NCI-H526 treated with DMSO at 0.1 percent for 48 hours (cell line): ENCODE data around the gene LGI1.
A peak's percentile ranks its signal among the peaks of the same experiment; 100 is the strongest.

ENCODE experiments used
- DNase-seq: peaks from one replicate; lab custom pipeline; 2025; lab: John Stamatoyannopoulos, UW

LGI1 gene

GRCh38 chr10:93755443-93756116, 2.2 kb upstream of the LGI1 start:
- no peak for DNase-seq

GRCh38 chr10:93756118-93756517, 1.6 kb upstream of the LGI1 start:
- DNase-seq, result no peak

GRCh38 chr10:93757136-93757535, 600 bp upstream of the LGI1 start:
- no peak for DNase-seq

- DNase-seq, result no peak
Measured at GRCh38 chr10:93758508-93758885, 761 bp downstream of the LGI1 start.

- no peak for DNase-seq
Measured at GRCh38 chr10:93758891-93759410, 1.2 kb downstream of the LGI1 start.

GRCh38 chr10:93760490-93760889, 2.8 kb downstream of the LGI1 start:
- DNase-seq, result no peak

- no peak for DNase-seq
Measured at GRCh38 chr10:93762979-93763391, 5.2 kb downstream of the LGI1 start.

GRCh38 chr10:93766918-93767317, 9.2 kb downstream of the LGI1 start:
- DNase-seq, result no peak

GRCh38 chr10:93767724-93768399, 10.1 kb downstream of the LGI1 start:
- no peak for DNase-seq

GRCh38 chr10:93768892-93769291, 11.2 kb downstream of the LGI1 start:
- DNase-seq, result peak; percentile 18

- DNase-seq, result no peak
Measured at GRCh38 chr10:93771354-93771753, 13.6 kb downstream of the LGI1 start.

GRCh38 chr10:93773120-93773519, 15.4 kb downstream of the LGI1 start:
- DNase-seq, result no peak

GRCh38 chr10:93773705-93774104, 16.0 kb downstream of the LGI1 start:
- no peak for DNase-seq

GRCh38 chr10:93775356-93775755, 17.6 kb downstream of the LGI1 start:
- DNase-seq, result no peak

GRCh38 chr10:93777092-93777491, 19.4 kb downstream of the LGI1 start:
- DNase-seq, result no peak

- DNase-seq, result no peak
Measured at GRCh38 chr10:93784059-93784458, 26.3 kb downstream of the LGI1 start.

- DNase-seq, result no peak
Measured at GRCh38 chr10:93788413-93789208, 30.9 kb downstream of the LGI1 start.

GRCh38 chr10:93790439-93790838, 32.7 kb downstream of the LGI1 start:
- DNase-seq, result no peak

GRCh38 chr10:93796167-93796566, 38.4 kb downstream of the LGI1 start:
- DNase-seq, result no peak

GRCh38 chr10:93797825-93798224, 40.1 kb downstream of the LGI1 start:
- DNase-seq, result no peak

GRCh38 chr10:93799155-93799708, 41.5 kb downstream of the LGI1 start:
- no peak for DNase-seq

- DNase-seq, result no peak
Measured at GRCh38 chr10:93804200-93804599, 46.5 kb downstream of the LGI1 start.

GRCh38 chr10:93806903-93807302, 49.2 kb downstream of the LGI1 start:
- no peak for DNase-seq
